Measurements from ENCODE around the gene GRM8.

The GRM8 gene

DNA sequence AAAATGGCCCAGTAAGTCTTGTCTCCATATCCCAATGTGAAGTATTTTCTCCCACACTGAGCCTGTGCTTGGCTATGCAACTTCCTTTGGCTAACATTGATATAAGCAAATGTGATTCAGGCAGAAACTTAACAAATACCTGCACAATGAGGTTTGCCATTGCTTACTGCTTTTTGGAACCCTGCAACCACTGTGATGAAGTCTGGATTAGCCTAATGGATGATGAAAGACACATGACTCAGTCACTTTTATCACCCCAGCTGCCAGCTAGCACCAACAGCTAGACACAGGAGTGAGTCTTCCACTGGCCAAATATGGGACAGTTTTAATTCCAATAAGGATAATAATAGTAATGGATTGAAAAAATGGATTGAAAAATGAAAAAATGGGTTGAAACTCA lies 854.5 kb downstream of the GRM8 start:
- POLR2A ChIA-PET: no interaction called here
- CTCF ChIA-PET: no interaction called here
- no peak for DNase-seq (ENCODE audit: extremely low spot score)
- TF ChIP-seq SP1 (IDR thresholded peaks at IDR 0.05): no peak
- TF ChIP-seq HDGF (IDR thresholded peaks at IDR 0.05; ENCODE audit: borderline replicate concordance): no peak
- TF ChIP-seq LEF1 (IDR thresholded peaks at IDR 0.05; ENCODE audit: borderline replicate concordance): no peak
- TF ChIP-seq SUZ12 (IDR thresholded peaks at IDR 0.05): no peak
- no peak for TF ChIP-seq BHLHE40 (IDR thresholded peaks at IDR 0.05; ENCODE audit: borderline replicate concordance)
- no peak for TF ChIP-seq FOXA1 (IDR thresholded peaks at IDR 0.05)
- no peak for TF ChIP-seq FOXM1 (IDR thresholded peaks at IDR 0.05; ENCODE audit: borderline replicate concordance)
- TF ChIP-seq TARDBP (IDR thresholded peaks at IDR 0.05): no peak
- no peak for TF ChIP-seq FOXK2 (IDR thresholded peaks at IDR 0.05)
- no peak for TF ChIP-seq CTBP1 (IDR thresholded peaks at IDR 0.05; ENCODE audit: borderline replicate concordance)
- no peak for TF ChIP-seq ZNF384 (IDR thresholded peaks at IDR 0.05)
- TF ChIP-seq ARNT (IDR thresholded peaks at IDR 0.05): no peak
- TF ChIP-seq NFRKB (IDR thresholded peaks at IDR 0.05): no peak
- no peak for TF ChIP-seq ELF4 (IDR thresholded peaks at IDR 0.05)
- no peak for TF ChIP-seq L3MBTL2 (conservative IDR thresholded peaks at IDR 0.05)
- TF ChIP-seq, protein P1, sequence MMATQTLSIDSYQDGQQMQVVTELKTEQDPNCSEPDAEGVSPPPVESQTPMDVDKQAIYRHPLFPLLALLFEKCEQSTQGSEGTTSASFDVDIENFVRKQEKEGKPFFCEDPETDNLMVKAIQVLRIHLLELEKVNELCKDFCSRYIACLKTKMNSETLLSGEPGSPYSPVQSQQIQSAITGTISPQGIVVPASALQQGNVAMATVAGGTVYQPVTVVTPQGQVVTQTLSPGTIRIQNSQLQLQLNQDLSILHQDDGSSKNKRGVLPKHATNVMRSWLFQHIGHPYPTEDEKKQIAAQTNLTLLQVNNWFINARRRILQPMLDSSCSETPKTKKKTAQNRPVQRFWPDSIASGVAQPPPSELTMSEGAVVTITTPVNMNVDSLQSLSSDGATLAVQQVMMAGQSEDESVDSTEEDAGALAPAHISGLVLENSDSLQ (IDR thresholded peaks at IDR 0.05): no peak

DNA sequence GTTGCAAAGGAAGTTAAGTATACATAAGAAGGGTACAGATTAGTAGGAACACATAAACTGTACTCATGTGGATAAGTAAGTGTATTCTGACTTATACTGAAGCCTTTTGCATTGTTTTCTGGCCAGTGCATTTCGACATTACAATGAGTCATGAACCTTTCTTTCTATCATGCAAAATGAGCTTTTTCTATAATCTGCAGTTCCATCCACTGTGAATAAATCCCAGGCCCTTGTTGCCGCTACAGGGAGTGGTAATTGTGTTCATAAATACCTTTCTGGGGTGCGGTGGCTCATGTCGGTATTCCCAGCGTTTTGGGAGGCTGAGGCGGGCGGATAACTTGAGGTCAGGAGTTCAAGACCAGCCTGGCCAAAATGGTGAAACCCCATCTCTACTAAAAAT lies 858.3 kb downstream of the GRM8 start:
- DNase-seq (ENCODE audit: extremely low spot score): no peak
- ChIA-PET POLR2A (no interaction called here), CTCF (no interaction called here)
- TF ChIP-seq ZNF384 (IDR thresholded peaks at IDR 0.05): no peak
- TF ChIP-seq ARNT (IDR thresholded peaks at IDR 0.05): no peak
- TF ChIP-seq SP1 (IDR thresholded peaks at IDR 0.05): no peak
- no peak for TF ChIP-seq SUZ12 (IDR thresholded peaks at IDR 0.05)

Data from HEK293T (cell line).